Measurements from ENCODE around the gene CADM4. TPM values are rescaled to one million over a fixed set of nuclear protein-coding genes. Genes with fewer than 3 reads are reported as not detected.
A peak's percentile ranks its signal among the peaks of the same experiment; 100 is the strongest.

Gene CADM4
- total RNA-seq, 1 experiment from 2014 or later, result 28.7 TPM

GRCh38 chr19:43641333-43641732 is 1.7 kb upstream of the CADM4 start:
- DNase-seq (ENCODE audit: low spot score), result no peak
- H3K27ac ChIP-seq (ENCODE audit: low read depth, low read length, poor library complexity, severe bottlenecking), result no peak overlapping the region
- H3K27me3 ChIP-seq (replicated peaks; ENCODE audit: insufficient read depth, low read depth, low read length, poor library complexity), result no peaks in the 10 kb centered on the region
- no peak overlapping the region for H3K4me3 ChIP-seq (ENCODE audit: low read depth, low read length, poor library complexity, severe bottlenecking)
- intact Hi-C loops (cut with micrococcal nuclease; ENCODE audit: unreplicated experiment), result no loop called here
- no peaks in the 10 kb centered on the region for H3K36me3 ChIP-seq (ENCODE audit: insufficient read depth, low read length, poor library complexity, severe bottlenecking)
- no TSS peak for BruUV-seq (replicated peaks)
- no peak for TF ChIP-seq CTCF (conservative IDR thresholded peaks at IDR 0.05; ENCODE audit: low read depth, low read length)
- no peaks in the 10 kb centered on the region for H3K9me3 ChIP-seq (ENCODE audit: low read depth, low read length, poor library complexity, severe bottlenecking)
- CTCF ChIA-PET, result no interaction called here
- POLR2A ChIA-PET (ENCODE audit: low non-redundant PET), result interaction anchor here (0.5 kb wide), 1 partner anchor 18 kb away, joined by 13 read pairs; no protein-coding TSS in a partner anchor
- H3K4me1 ChIP-seq (ENCODE audit: insufficient read depth, low read length, poor library complexity, severe bottlenecking), result peaks cover 11% of the 10 kb centered on the region

- POLR2A ChIA-PET (ENCODE audit: low non-redundant PET), result no interaction called here
- BruUV-seq (replicated peaks), result no TSS peak
- Histone ChIP-seq H3K36me3 (ENCODE audit: insufficient read depth, low read length, poor library complexity, severe bottlenecking) (no peaks in the 10 kb centered on the region), H3K27ac (ENCODE audit: low read depth, low read length, poor library complexity, severe bottlenecking) (no peak overlapping the region), H3K27me3 (replicated peaks; ENCODE audit: insufficient read depth, low read depth, low read length, poor library complexity) (no peaks in the 10 kb centered on the region), H3K4me3 (ENCODE audit: low read depth, low read length, poor library complexity, severe bottlenecking) (peak overlapping the region; percentile 67), H3K4me1 (ENCODE audit: insufficient read depth, low read length, poor library complexity, severe bottlenecking) (peaks cover 20% of the 10 kb centered on the region), H3K9me3 (ENCODE audit: low read depth, low read length, poor library complexity, severe bottlenecking) (no peaks in the 10 kb centered on the region)
- TF ChIP-seq EZH2 (IDR thresholded peaks at IDR 0.05; ENCODE audit: borderline replicate concordance, low read depth, low read length, poor library complexity, severe bottlenecking) (no peak), CTCF (conservative IDR thresholded peaks at IDR 0.05; ENCODE audit: low read depth, low read length) (no peak)
- DNase-seq (ENCODE audit: low spot score), result no peak
- intact Hi-C loops (cut with micrococcal nuclease; ENCODE audit: unreplicated experiment), result no loop called here
- CTCF ChIA-PET, result no interaction called here
These were observed 741 bp upstream of the CADM4 start for GRCh38 chr19:43640424-43640757.

GRCh38 chr19:43638995-43639518 is 593 bp downstream of the CADM4 start:
- H3K27me3 ChIP-seq (replicated peaks; ENCODE audit: insufficient read depth, low read depth, low read length, poor library complexity), result no peaks in the 10 kb centered on the region
- POLR2A ChIA-PET (ENCODE audit: low non-redundant PET), result no interaction called here
- no peaks in the 10 kb centered on the region for H3K9me3 ChIP-seq (ENCODE audit: low read depth, low read length, poor library complexity, severe bottlenecking)
- intact Hi-C loops (cut with micrococcal nuclease; ENCODE audit: unreplicated experiment), result no loop called here
- DNase-seq (ENCODE audit: low spot score), result no peak
- H3K4me3 ChIP-seq (ENCODE audit: low read depth, low read length, poor library complexity, severe bottlenecking), result peak overlapping the region; percentile 67
- H3K36me3 ChIP-seq (ENCODE audit: insufficient read depth, low read length, poor library complexity, severe bottlenecking), result no peaks in the 10 kb centered on the region
- peaks cover 28% of the 10 kb centered on the region for H3K4me1 ChIP-seq (ENCODE audit: insufficient read depth, low read length, poor library complexity, severe bottlenecking)
- CTCF ChIA-PET, result no interaction called here
- no TSS peak for BruUV-seq (replicated peaks)
- TF ChIP-seq EZH2 (IDR thresholded peaks at IDR 0.05; ENCODE audit: borderline replicate concordance, low read depth, low read length, poor library complexity, severe bottlenecking) (no peak), CTCF (conservative IDR thresholded peaks at IDR 0.05; ENCODE audit: low read depth, low read length) (no peak)
- H3K27ac ChIP-seq (ENCODE audit: low read depth, low read length, poor library complexity, severe bottlenecking), result no peak overlapping the region
